Islet of Langerhans (tissue), 1 donor: Measurements from ENCODE around the gene TMC6.

ENCODE experiments used
- FAIRE-seq: peaks from one replicate; lab custom pipeline; 2011; peaks lifted over from hg19 to GRCh38; lab: Jason Lieb, UNC

The TMC6 gene

DNA sequence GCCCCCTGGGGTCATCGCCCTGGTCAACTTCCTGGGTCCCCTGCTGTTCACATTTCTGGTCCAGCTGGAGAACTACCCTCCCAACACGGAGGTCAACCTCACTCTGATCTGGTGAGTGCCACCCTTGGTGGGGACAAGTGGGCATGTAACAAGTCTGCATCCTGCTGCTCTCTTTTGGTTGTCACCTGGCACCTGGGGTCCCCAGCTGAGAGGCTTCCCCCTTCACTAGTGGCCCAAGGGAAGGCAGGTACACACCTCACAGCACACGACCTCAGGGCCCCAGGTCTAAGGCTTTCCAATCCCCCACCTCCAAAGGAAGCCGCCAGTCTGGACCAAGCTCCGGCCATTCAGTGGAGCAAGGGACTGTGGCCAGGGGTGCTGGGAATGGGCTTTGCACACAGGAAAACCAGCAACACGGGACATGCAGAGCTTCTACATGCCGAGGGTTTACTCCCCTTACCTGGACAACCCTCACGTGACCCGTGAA is 6.4 kb upstream of the TMC6 start:
- FAIRE-seq = no peak

DNA sequence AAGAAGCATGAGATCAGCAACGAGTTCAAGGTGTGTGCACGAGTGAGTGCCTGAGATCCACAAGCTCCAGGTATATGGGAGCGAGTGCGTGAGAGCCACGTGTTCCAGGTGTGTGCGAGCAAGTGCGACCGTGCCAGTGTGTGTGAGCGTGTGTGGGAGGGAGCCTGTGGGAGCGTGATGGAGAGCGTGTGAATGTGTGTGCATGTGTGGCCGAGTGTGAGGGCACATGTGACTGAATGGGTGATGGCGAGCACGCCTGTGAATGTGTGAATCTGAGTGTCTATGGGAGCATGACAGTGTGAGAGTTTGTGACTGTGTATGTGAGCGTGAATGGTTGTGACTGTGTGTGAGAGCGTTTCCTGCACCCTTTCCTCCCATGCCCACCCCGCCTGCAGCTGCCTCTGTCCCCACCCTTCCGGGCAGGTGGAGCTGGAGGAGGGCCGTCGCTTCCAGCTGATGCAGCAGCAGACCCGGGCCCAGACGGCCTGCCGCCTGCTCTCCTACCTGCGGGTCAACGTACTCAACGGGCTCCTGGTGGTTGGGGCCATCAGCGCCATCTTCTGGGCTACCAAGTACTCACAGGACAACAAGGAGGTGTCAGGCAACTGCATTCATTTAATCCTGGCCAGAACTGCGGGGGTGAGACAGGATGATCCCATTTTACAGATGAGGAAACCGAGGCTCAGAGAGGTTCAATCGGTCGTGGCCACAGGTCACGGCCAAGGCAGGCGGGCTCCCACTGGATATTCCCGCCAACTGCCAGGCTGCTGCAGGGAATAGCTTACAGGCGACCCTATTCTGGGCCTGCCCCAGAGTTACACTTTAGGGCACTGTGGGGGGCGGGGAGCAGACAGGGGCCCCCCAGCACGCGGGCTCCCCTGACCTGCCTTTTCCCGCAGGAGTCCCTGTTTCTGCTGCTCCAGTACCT is 5.7 kb upstream of the TMC6 start:
- FAIRE-seq = no peak

DNA sequence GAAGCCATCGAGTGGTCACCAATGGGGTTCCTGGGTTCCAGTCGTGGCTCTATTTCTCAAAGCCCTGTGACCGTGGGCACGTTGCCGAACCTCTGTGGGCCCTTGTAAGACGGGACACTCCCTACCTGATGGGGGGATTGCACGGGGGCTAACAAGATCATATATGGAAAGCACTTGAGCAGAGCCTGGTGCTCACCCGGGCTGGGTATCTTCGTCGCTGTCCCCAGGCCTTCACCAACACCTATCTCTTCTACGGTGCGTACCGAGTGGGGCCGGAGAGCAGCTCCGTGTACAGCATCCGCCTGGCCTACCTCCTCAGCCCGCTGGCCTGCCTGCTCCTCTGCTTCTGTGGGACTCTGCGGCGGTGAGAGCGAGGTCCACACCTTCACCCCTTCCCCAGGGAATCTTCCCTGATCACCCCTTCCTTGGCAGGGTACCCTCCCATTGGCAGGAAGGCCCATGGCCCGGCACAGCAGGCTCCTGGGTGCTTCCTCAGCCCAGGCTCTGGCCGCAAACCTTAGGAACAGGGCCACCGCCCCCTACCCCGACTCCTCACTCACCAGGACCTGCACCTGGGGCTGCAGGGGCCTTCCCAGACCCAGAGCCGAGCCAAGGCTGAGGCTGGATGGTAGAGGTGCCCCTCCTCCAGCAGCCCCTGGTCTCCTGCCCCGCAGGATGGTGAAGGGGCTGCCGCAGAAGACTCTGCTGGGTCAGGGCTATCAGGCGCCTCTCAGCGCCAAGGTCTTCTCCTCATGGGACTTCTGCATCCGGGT is 4.8 kb upstream of the TMC6 start:
- no peak for FAIRE-seq

DNA sequence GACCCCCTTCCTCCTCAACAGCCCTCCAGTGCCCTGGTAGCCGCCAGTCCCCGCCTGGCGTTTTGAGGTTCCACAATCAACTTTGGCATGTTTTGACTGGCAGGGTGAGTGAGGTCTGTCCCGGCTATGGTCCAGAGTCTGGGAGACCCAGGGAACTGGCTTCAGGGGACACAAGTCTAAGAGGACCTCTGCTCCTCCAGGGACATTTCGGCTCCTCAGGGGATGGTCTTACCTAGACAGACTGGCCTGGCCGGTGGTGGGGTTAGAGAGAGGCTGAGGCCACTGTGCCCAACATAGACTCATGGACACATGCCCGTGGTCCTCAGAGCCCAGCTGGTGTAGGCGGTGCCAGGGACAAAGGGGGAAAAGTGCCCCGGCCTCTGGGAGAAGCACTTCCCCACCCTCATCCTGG is 4.2 kb upstream of the TMC6 start:
- no peak for FAIRE-seq

DNA sequence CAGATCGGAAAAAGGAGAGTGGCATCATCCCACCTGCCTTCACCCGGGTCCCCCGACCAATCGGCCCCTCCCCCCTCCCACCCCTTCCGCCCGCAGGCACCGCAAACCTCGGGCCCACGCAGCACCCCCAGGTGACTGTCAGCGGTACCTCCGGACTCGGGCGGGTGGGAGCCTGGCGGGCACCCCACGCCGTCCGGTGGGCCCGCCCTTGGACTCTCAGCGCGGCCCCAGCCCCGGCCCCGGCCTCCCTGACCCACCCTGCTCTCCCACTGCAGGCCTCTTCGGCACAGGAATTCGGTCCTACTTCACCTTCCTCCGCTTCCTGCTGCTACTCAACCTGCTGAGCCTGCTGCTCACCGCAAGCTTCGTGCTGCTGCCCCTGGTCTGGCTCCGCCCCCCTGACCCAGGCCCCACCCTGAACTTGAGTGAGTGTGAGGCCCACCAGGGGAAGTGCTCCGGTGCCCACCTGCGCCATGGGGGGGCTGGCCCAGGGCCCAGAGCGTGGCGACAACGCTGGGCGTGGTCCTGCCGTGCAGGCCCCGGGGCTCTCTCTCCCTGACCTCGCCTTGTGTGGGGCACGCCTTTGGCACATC is 3.6 kb upstream of the TMC6 start:
- no peak for FAIRE-seq

GRCh38 chr17:78131172-78132083 is 2.9 kb upstream of the TMC6 start:
- FAIRE-seq = no peak

GRCh38 chr17:78130437-78131101 is 2.0 kb upstream of the TMC6 start, which contains the start of gene TMC8:
Gene TMC8, plus strand, starts transcription at chr17:78130771. Its CDS starts 818 bp downstream, at chr17:78131589.
- FAIRE-seq = no peak

DNA sequence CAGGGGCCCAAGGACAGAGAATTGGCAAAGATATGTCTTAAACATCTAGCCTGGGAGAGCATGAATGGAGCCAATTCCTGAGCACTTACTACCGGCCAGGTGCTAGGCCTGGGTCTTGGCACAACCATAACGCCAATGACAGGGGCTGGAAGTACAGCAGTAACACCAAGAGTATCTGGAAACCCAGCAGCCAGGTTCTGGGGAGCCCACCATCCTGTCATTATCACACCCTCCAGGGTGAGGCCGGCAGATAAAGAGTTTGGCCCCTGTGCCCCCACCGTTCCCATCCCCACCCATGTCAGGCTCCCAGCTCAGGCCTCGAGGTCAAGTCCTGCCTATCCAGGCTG is 1.5 kb upstream of the TMC6 start:
- no peak for FAIRE-seq

DNA sequence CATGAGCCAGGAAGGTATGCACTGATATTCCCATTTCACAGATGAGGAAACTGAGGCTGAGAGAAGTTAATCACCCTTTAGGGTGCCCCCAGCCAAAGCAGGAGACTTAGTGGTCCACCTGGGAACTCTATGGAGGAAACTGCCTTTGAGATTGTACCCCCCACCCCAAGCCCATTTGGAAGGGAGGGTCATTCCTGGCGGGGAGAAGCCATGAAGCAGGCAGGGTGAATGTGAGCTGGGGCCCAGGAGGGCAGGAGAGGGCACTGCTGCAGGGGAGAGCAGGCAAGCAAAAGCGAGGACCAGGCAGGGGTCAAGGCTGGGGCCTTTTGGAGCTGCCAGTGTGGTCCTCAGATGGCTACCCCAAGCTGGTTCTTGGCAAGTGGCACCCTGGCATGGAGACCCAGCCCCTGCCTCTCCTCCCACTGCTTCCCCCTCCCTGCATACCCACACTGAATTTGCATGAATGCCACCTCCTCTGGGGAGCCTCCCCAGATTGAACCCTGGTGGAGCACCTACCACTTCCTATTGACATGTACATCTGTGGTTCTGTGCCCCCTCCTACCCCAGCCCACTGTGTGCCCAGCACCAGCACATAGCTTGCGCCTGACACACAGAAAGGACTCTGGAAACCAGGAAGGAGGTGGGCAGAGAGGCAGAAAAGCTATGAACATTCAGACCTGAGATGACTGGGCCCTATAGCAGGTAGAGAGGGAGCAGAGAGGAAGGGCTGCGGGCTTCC is 965 bp upstream of the TMC6 start:
- no peak for FAIRE-seq

DNA sequence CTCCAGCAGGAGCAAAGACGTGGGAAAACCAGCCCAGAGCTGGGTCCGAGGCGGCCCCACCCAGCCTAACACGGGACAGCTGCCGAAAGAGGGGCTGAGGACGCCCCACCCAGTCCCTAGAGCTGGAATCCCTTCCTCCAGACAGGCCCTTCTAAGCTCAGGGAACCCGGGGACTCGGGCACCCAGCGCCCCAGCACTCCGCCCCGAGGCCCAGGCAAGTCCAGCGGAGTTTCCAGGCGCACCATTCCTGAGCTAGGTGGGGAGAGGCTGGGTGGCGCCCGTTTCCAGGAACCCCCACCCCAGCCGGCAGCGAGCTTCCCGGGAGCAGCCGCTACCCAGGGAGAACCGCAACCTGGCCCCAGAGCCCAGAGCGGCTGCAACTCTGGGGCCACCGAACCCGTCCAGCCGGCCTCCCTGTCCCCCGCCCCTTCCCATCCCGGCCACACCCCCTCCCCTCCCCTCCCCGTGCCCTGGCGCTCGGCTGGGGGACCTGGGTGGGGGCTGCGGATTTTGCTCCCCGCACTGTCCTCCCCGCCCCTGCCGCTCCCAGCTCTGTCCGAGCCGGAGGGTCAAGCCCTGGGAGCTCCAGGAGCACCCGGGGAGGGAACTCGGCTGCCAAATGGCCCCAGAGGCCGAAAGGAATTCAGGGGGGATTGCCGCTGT is 536 bp downstream of the TMC6 start:
- FAIRE-seq = no peak

GRCh38 chr17:78127239-78127887 is 1.2 kb downstream of the TMC6 start:
- no peak for FAIRE-seq

DNA sequence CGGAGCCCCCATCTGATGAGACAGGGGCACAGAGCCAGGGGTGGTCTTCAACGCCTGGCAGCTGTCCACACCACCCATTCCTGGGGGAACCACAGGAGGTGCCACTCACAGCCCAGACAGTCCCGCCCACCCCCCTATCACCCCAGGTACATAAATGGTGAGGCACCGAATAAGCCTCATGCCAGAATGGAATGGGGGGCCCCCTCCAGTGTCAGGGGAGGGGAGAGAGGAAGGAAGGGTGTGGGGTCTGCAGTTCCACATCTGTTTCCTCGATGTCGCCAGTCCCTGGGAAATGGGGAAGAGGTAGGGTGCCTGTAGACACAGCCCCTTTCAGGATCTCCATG is 1.7 kb downstream of the TMC6 start:
- FAIRE-seq = no peak

- FAIRE-seq = no peak
These were observed 2.3 kb downstream of the TMC6 start for GRCh38 chr17:78125976-78126894.

GRCh38 chr17:78125138-78125913 is 3.2 kb downstream of the TMC6 start:
- no peak for FAIRE-seq

- FAIRE-seq = no peak
These were observed 3.8 kb downstream of the TMC6 start for GRCh38 chr17:78124836-78125137.

GRCh38 chr17:78124081-78124835 is 4.3 kb downstream of the TMC6 start:
- no peak for FAIRE-seq
